Stimulated activated CD8-positive, alpha-beta memory T cell treated with anti-CD3 and anti-CD28 coated beads, Interleukin-7, amount 100 ng/mL, for 48 hours (primary cell): ENCODE measurements around the gene TRIM66.

Experiments used
- DNase-seq, 2 donors: peaks; one replicate each; pipeline ENCODE4 v3.0.0-alpha.2; 2020; ENCODE audit warnings: low read depth in 1 of 2; ENCODE audit errors: extremely low read depth in 1 of 2

The TRIM66 gene

GRCh38 chr11:8612522-8612921, 69.9 kb downstream of the TRIM66 start:
- DNase-seq: no peak

DNA sequence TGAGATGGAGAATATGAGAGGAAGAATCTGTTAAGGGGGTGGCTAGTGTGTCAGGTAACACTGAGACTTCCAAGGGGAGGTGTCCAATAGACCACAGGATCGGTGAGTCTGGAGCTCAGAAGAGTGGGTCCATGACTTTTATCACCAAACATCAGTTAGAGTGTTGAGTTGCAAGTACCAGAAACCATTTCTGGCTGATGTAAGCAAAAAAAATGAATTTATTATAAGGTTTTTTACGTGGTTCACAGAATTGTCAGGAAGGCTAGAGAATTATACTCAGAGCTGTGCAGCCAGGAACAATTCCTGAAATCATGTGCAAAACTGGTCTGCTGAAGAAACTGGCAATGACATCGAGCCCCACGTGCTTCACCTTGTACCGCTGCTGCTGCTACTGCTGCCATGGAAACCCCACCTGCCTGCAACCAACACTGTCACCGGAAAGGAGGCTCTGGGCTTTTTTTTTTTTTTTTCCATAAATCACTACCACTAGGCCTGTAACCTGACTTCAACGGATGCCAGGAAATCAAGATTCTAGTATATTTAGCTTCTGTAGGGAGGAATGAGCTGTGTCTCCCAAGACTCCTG, 71.8 kb downstream of the TRIM66 start:
- DNase-seq: peak in 1 of 2 donors; percentile 11

DNA sequence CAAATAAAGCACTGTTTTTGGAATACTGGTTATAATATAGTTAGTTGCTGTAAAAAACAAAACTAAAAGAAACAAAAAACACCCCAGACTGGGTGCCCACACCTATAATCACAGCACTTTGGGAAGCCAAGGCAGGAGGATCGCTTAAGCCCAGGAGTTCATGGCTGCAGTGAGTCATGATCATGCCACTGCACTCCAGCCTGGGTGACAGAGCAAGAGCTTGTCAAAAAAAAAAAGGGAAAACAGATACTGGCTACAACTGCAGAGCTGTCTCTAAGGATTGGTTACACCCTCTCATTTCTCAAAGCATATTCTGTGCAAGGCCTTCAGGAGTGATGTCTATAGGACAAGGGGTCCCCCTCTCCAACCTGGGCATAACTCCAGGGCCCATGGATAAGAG, 73.8 kb downstream of the TRIM66 start:
- no peak for DNase-seq

- no peak for DNase-seq
These were observed 76.4 kb downstream of the TRIM66 start for GRCh38 chr11:8605971-8606563.

GRCh38 chr11:8604078-8604723, 78.3 kb downstream of the TRIM66 start:
- DNase-seq: peak; percentile 14 to 20

DNA sequence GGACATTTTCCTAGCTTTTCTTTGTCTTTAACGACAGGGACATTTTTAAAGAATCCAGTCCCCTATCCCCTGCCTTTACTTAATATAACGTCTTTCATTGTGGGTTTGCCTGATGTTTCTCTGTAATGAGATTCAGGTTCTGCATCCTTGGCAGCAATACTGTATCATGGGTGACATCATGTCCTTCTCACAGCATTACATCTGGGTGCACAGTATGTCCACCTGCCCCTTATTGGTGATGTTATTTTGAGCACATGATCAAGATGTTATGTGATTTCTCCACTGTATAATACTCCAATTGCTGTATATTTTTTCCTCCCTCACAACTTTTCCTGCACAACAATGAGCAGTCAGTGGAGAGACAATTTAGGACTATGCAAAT, 78.8 kb downstream of the TRIM66 start:
- DNase-seq: no peak

GRCh38 chr11:8601376-8602133, 80.9 kb downstream of the TRIM66 start:
- no peak for DNase-seq

DNA sequence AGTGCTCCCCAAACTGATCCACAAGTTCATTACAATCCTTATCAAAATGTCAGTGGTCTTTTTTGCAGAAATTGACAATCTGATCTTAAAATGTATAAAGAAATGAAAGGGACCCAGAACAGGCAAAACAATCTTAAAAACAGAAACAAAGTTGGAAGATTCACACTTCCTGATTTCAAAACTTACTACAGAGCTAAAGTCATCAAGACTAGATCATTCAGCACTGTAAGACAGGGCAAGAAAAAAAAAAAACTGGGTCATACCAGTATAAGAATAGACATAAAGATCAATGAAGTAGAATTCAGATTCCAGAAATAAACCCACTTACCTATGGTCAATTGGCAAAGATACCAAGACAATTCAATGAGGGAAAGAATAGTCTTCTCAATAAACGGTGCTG, 84.0 kb downstream of the TRIM66 start:
- no peak for DNase-seq

GRCh38 chr11:8597182-8597581, 85.3 kb downstream of the TRIM66 start:
- DNase-seq: no peak

- no peak for DNase-seq
These were observed 85.9 kb downstream of the TRIM66 start for GRCh38 chr11:8596504-8597046.

- peak; percentile 24 to 51 for DNase-seq
These were observed 88.2 kb downstream of the TRIM66 start, which contains the start of gene STK33 for GRCh38 chr11:8593935-8594909. Gene STK33 (minus strand): TSS chr11:8594228. CDS start chr11:8474905, 119,323 bp downstream.

GRCh38 chr11:8593455-8593854, 89.0 kb downstream of the TRIM66 start:
- no peak for DNase-seq

DNA sequence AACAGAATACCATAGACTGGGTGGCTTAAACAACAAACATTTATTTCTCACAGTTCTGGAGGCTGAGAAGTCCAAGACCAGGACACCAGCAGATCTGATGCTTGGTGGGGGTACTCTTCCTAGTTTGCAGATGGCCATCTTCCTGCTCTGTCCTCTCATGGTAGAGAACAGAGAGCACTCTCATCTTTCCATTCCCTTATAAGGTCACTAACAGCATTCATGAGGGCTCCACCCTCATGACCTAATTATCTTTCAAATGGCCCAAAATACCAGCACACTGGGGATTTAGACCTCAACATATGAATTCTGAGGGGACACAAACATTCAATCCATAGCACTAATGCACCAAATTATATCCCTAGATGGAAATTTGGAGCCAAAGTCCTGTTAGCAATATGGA, 94.5 kb downstream of the TRIM66 start:
- DNase-seq: no peak

- no peak for DNase-seq
These were observed 95.7 kb downstream of the TRIM66 start for GRCh38 chr11:8586805-8587204.

- no peak for DNase-seq
These were observed 96.3 kb downstream of the TRIM66 start for GRCh38 chr11:8586184-8586583.

DNA sequence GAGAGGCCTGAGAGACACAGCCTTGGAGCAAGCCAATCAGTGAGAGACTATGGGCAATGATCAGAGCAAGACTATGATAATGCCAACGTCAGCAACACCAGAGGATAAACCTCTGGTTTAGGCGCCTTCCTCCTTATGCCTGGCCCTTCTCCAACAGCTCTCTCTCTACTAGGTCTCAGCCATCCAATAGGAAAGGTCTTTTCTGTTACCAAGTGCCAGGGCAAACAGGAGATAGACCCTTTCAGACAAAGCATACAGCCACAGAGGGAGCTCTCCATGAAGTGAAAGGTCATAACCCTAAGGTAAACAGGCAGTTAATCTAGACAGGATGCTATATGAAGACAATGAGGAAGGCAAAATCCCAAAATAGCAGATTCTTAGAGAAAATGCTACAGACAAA, 98.0 kb downstream of the TRIM66 start:
- no peak for DNase-seq

- no peak for DNase-seq
These were observed 98.4 kb downstream of the TRIM66 start for GRCh38 chr11:8584082-8584481.

DNA sequence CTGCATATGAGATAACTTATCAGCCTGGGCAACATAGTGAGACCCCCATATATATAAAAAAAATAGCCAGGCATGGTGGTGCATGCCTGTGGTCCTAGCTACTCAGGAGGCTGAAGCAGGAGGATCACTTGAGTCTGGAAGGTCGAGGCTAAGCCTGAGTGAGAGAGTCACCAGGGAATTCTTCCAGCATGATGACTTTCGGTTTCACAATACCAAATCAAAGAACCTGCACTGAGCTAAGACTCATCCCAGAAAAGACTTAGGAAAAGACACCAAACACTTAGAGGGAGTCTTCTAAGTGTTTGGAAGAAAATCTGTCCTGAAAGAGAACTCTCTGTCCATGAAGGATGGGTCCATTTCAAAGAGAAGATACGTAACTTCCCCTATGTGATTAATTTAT, 101.2 kb downstream of the TRIM66 start:
- no peak for DNase-seq

DNA sequence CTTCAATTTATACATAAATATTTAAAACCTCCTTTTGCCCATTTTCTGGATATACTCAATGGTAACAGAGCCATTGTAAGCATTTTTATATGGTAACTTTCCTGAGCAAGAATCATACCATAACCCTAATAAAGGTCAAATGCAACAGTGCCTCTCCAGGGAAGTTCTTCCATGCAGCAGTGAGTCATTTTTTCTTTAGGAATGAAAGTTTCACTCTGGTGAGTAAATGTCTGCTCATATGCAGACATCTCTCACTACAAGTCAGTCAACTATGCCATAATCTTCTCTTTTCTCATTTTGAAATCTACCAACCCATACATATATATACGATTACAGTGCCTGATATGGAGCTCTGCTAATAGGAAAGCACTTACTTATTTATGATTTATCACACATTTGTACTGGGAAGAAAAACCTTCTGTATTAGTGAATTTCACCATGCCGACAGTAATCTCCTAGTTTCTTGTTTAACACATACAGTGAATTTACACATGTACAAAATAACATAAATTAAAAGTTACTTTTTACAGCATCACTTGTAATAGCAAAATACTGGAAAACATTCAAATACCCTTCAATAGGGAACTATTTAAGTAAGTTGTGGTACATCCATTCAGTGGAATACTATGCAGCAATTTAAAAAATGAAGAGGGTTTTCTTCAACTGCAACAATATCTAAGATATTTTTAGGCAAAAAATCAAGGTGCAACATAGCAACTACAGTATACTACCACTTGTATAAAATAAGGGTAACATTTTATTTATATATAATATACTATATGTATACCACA, 104.5 kb downstream of the TRIM66 start:
- DNase-seq: no peak
